HG03095 (cell line): ENCODE results near the gene GATM.
"Not testable (repeated sequence)": the region's sequence is repeated elsewhere in the genome, so short reads cannot be mapped to it uniquely, and the experiment has no call there.

ENCODE experiments used
- ATAC-seq: cut with Tn5 transposase; IDR thresholded peaks from one replicate; pipeline ENCODE4 v1.9.1; 2021; ENCODE audit warnings: moderate library complexity; ENCODE audit not compliant: unreplicated experiment

Gene GATM

DNA sequence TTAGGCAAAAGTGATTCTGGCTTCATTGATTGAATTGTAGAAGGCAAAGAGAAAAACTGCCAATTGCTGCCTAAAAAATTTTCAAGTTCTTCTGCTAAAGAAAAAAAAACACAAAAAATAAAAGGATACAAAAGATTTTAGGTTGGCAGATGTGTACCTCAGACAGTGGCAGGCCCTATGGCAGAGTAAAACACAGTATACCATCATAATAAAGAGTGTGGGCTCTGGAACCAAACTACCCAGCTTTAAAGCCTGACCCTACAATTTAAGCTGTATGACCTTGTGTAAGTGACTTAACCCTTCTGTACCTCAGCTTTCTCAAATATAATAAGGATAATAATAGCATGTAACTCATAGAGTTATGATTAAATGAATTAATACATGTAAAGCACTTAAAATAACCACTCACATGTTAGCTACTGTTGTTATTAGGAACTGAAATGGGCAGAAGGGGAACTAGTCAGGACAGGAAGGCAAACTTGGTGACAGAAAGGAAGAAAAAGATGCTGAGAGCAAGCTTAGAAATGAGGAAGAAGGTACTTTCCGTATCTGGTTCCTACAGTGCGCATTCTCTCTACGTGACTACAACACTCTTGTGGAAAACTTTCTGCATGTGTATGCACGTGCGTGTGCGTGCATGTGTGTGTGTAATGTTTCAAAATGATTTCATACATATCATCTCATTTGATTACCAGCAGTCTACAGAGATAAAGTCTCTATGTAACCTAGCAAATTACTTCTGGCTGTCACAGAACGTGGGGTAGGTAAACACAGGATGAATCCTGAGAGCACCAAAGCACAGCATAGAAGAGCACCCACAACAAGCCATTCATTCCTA is 13.6 kb upstream of the GATM start:
- ATAC-seq = peak; percentile 93

- no peak for ATAC-seq
Measured at GRCh38 chr15:45389351-45389750, 11.0 kb upstream of the GATM start.

- ATAC-seq = no peak
Measured at GRCh38 chr15:45387380-45388007, 9.2 kb upstream of the GATM start.

DNA sequence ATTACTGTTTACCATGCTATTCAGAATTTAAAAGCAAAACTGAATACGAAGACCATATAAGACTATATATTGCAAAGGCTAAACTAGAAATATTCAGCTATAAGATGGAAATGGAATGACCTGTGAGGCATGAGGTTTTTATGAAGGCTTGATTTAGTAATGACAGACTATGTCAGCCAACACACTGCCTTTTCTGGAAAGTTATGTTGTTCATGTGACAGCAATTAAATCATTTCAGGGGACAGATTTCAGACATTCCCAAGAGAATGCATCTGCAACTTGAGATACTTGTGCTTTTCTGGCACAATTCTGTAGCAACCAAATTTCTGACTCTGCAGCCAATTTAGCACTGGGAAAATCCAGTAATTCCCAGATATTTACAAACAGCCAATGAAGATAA is 8.6 kb upstream of the GATM start:
- no peak for ATAC-seq

GRCh38 chr15:45386420-45386819 is 8.1 kb upstream of the GATM start:
- no peak for ATAC-seq

- no peak for ATAC-seq
Measured at GRCh38 chr15:45385590-45385989, 7.2 kb upstream of the GATM start.

- no peak for ATAC-seq
Measured at GRCh38 chr15:45384700-45385099, 6.4 kb upstream of the GATM start.

DNA sequence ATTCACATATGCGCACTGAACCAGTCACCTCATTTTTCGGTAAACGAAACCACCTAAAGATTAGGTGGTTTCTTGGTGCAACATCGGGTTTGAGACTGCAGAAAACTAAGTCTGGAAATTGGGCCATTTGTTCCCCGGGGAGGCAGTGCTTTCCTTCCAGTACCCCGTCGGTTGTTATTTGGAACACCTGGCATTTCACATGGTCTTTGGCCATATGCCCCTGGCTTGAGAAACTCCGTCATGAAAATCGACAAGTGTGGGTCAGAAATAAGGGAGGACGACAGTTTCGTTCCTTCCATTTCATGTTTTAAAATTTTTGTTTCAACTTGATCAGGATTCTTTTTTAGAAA is 544 bp upstream of the GATM start:
- no peak for ATAC-seq

GRCh38 chr15:45377609-45378148 is 665 bp downstream of the GATM start:
- peak; percentile 6 for ATAC-seq

DNA sequence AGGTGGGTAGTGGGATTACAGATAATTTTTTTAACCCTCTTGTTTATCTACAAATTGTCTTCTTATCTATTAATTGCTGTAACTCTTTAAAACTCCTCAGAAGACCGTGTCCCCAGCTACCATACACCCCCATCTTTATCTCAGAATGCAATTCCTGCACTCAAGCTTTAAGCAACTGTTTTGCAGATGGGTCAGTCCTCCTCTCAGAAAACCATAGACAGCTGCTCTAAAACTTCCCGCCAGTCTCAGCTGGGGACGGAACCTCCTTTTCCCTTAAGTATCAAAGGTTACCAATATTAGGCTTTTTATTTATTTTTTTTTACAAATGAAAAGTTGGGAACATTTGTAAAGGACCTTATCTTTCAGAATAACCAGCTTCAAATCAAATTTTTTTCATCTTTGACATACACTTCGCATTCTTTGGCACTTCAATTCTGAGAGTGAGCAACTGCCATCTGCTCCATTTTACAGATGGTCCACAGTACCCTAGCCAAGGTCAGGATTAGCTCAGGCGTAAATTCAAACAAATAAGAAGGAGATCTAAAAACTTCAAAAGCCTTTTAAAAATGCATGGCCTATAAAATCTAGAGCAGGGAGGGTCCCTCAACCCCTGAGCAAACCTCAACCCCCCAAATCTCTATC is 1.3 kb downstream of the GATM start:
- ATAC-seq = no peak

DNA sequence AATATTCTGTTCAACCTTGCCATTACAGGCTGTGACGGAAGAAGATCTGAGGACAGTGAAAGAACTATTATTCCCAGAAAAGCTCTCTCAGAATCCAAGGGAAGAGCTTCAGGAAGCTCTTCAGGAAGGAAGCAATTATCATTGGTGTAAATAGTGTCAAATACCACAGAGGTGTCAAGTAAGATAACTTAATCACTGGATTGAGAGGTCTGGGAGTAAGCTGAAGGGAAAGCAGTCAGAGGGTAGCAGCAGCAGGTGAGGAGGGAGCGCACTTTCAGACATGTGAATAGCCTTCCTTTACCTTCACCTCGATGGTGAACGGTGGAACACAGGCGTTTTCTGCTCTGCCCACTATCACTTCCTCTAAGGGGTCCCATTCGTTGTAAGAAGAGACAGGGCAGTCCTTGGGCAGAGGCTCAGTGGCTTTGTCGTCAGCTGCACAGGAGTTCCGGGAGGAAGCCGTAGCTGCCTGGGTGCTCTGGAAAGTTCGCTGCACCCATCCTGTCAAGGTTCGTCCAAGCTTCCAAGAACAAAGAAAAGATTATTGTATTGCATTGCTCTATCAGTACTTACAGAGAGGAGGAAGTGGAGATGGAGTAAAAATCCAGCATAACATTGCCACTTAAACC is 1.9 kb downstream of the GATM start:
- no peak for ATAC-seq

GRCh38 chr15:45375836-45376235 is 2.5 kb downstream of the GATM start:
- ATAC-seq = no peak

DNA sequence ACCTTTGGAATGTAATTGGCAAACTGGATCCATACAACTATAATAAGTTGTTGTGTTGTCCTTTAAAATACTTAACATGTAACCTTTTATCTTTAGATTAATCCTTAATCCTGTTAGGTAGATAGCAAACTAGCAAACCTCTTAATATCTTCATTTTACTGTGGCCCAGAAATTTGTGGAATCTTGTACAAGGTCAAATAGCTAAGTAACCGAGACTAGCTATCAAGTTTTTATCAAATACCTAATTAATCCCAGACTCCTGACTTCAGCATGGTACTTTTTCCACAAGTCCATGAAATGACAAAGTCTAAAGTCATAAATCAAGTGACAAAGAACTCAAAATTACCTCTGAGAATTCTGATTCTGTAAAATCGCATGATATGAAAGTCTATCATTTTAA is 4.4 kb downstream of the GATM start:
- ATAC-seq = no peak

- no peak for ATAC-seq
Measured at GRCh38 chr15:45372041-45372995, 6.0 kb downstream of the GATM start.

DNA sequence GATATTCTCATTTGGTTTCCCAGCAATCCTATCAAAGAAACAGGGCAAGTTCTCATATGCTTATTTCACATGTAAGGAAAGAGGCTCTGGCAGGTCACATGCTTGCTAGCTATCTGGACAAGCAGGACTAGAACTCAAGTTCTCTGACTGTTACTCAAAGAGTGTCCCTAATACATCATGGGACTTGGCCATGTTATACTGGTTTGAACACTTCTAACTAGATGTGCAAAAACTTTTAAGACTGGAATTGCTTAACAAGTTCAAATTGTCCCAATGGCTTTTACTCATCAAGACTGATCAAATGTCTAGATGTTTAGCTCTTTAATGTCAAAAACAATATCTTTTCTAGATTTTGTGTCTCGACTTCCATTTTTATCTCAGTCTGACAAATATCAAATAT is 6.8 kb downstream of the GATM start:
- ATAC-seq = no peak

DNA sequence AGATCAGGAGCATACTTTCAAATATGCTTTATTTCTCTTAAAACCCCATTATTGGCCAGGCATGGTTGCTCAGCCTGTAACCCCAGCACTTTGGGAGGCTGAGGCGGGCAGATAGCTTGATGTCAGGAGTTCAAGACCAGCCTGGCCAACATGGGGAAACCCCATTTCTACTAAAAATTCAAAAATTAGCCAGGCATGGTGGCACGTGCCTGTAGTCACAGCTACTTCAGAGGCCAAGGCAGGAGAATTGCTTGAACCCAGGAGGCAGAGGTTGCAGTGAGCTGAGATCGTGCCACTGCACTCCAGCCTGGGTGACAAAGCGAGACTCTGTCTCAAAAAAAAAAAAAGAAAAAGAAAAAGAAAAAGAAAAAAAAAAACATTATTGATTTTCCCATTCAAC is 8.3 kb downstream of the GATM start:
- ATAC-seq = not testable (repeated sequence)

- ATAC-seq = not testable (repeated sequence)
Measured at GRCh38 chr15:45367222-45367621, 11.1 kb downstream of the GATM start.

DNA sequence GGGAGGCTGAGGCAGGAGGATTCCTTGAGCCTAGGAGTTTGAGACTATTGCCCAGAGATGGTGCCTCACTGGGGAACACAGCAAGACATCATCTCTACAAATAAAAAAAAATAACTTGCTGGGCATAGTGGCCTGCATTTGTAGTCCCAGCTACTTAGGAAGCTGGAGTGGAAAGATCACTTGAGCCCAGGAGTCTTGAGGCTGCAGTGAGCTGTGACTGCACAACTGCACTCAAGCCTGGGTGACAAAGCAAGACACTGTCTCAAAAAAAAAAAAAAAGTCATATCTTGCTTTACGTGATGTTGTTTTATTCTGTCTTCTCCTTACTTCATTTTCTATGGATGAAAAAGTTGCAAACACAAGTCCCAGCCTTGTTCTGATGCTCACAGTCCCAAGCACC is 14.1 kb downstream of the GATM start:
- no peak for ATAC-seq

GRCh38 chr15:45363801-45364200 is 14.5 kb downstream of the GATM start:
- ATAC-seq = no peak

DNA sequence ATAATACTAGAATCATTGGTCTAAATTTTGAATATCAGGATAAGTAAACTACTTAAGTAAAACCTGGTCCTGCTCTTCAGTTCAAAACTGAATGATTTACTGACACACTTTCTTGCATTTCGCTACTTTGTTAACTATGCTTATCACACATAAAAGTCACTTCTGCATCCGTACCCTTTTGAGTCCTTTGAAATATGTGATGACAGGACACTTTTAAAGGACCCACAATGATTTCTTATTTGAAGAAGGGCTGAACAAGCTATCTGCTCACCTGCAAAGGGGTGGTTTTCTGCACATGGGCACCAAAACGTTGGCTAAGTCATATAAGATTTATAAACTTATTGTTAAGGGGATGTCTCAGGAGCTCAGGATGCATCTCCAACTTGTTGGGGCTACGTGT is 15.0 kb downstream of the GATM start:
- ATAC-seq = no peak
